Measurements from ENCODE around the gene APBA2. TPM values are rescaled to one million over a fixed set of nuclear protein-coding genes. Genes with fewer than 3 reads are reported as not detected.
A peak's percentile ranks its signal among the peaks of the same experiment; 100 is the strongest.

Gene APBA2
- total RNA-seq, 1 experiment from 2014 or later: not detected

DNA sequence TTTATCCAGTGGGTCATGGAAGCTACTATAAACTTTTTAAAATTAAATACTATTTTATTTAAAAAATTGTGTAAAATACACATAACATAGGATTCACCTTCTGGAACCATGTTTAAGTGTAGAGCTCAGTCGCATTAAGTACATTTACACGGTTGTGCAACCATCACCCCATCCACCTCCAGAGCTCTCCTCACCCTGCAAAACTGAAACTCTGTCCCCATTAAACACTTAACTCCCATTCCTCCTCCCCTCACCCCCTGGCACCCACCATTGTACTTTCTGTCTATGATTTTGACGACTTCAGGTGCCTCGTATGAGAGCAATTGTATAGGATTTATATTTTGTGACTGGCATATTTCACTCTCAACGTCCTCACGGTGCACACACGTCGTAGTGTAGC lies 70.7 kb downstream of the APBA2 start:
- no peak for DNase-seq (ENCODE audit: low spot score)

DNA sequence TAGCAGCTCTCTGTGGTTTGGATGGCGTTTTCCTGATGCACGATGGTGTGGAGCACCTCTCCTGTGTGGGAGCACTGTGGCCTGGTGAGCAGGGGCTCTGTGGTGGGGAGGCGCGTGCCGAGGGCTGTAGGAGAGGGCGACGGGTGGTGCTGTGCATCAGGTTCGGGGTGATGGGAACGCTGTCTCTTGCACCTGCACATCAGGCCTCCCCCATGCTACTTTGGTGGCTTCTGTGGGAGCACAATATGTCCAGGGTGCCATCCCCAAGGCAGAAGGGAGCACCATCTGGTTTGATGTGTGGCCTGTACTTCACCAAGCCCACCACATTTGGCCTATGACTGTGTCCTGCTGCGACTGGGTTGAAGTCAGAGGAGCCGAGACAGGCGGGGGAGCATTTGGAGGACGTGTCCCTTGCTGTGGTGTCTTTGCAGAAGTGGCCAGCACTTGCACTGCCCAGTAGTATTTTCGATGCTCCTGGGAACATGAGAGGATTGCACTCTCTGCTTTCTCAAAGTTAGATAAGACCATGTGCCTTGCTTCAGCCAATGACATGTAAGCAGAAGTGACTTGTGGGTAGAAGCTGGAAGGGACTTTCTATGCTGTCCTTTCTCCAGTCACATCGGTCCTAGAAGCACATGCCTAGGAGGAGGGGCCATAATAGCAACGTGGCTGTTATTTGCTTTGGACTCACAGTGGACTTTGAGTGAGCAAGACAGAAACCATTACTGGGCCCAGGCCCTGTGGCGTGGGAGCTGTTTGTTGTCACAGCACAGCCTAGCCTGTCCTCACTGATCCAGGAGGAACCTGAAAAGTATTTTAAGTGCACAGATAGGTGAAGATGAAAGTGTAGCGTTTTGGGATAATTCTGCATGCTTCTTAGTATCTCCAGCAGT lies 72.1 kb downstream of the APBA2 start:
- no peak for DNase-seq (ENCODE audit: low spot score)

DNA sequence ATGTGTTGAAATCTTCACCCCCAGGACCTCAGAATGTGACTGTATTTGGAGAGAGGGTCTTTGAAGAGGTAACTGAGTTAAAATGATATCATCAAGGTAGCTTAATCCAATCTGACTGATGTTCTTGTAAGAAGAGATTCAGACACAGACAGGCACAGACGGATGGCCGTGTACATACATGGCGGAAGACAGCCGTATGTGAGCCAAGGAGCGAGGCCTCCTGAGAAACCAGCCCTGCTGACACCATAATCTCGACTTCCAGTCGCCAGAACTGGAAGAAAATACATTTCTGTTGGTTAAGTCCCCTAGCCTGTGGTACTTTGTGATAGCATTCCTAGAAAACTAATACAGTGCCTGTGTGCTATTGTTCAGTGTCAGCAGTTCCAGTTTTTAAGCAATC lies 73.6 kb downstream of the APBA2 start:
- no peak for DNase-seq (ENCODE audit: low spot score)

DNA sequence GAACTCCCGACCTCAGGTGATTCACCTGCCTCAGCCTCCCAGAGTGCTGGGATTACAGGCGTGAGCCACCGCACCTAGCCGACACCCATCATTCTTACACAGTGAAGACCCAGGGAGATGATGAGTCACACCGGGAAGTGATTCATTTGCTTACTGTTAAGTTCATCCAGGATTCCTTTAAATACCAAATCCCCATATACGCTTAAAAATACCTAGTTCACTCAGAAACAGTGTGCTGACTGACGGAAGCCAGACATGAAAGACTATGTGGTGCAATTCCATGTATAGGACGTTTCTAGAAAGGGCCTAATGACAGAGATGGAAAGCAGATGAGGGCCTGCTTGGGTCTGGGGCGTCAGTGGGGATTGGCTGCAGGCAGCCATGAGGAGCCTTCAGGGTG lies 75.2 kb downstream of the APBA2 start:
- peak; percentile 9 for DNase-seq (ENCODE audit: low spot score)

DNA sequence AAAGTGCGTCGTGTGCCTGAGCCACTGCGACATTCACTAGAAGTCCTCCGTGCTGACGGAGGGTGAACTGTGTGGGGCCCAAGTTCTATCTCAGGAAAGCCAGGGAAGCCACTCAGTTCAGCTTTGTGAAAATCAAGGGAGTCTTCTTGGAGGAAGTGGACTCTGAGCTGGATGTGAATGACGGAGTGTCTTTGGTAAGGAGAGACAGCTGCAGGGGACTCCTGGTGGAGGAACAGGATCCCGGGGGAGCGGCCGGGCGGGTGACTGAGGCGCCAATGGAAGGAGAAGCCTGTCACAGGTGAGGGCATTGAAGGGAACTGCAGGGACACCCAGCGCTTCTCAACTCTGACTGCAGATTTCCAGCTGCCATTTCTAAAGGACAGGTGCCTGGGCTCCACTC lies 75.6 kb downstream of the APBA2 start:
- no peak for DNase-seq (ENCODE audit: low spot score)

GRCh38 chr15:28962851-28963710 lies 77.3 kb downstream of the APBA2 start:
- no peak for DNase-seq (ENCODE audit: low spot score)

GRCh38 chr15:28963711-28964081 lies 77.9 kb downstream of the APBA2 start:
- DNase-seq (ENCODE audit: low spot score): no peak

GRCh38 chr15:28964098-28964497 lies 78.3 kb downstream of the APBA2 start:
- no peak for DNase-seq (ENCODE audit: low spot score)

DNA sequence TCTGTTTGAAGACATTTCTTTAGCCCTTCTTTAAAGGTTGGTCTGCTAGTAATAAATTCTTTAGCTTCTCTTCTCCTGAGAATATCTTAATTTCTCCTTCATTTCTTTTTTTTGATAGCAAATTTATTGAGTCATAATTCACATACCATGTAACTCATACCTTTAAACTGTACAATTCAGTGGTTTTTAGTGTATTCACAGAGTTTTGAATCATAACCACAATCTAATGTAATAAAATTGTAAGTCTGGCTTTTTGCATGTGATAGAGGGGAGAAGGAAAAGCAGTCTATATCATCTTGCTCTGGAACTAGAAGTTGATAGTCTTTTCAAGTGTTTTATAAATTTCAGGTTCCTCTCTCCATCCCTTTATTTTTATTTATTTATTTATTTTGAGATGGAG lies 81.3 kb downstream of the APBA2 start:
- no peak for DNase-seq (ENCODE audit: low spot score)

DNA sequence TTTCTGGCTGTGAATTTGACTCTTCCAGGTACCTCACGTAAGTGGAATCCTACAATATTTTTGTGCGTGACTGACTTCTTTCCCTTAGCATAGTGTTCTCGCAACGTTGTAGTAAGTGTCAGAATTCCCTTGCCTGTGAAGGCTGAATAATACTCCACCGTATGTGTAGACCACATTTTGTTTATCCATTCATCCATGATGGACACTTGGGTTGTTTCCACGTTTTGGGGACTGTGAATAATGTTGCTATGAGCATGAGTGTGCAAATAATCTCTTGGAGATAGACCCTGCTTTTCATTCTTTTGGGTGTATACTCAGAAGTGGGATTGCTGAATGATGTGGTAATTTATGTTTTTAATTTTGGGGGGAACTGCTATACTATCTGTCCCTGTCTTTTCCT lies 82.2 kb downstream of the APBA2 start:
- no peak for DNase-seq (ENCODE audit: low spot score)

DNA sequence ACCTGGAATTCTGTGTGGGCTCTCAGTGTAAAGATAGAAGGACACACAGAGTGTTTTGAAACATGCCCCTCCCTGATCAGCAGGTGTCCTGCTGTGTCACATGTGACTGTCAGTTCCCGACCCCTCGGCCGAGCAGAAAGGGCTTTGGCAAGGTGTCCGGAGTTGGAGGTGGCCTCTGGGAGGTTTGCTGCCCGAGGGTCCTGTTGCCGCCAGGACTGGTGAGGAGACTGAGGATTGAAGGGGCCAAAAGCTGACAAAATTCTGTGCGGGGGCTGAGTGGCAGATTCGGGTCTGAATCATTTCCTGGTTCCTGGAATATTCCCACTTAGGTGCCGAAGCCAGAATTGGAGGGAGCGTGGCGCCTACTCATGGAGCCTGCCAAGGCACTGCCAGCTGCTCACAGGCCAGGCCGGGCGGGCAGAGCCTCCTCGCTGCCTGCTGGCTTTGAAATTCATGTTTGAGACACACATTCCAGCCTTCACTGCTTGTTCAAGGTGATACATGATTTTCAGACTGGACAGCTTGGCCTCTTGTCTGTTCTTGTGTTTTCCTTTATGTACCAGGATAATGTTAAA lies 83.8 kb downstream of the APBA2 start:
- DNase-seq (ENCODE audit: low spot score): no peak

DNA sequence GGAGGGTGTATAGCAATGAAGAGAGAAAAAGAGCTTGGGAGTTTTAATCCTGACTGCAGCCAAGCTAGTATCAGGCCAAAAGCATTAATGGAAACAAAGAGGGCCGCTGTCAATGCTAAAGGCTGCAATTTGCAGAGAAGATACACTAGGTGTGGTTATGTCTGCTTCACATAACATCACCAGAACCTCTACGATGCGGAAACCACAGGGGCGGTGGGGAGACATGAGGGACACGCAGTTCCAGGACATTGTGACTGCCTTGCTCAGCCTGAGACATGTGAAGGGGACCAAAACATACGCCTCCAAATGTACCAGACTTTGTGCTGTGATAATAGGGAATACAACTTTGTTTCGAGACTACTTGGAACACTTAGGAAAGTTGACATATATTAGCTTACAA lies 88.4 kb downstream of the APBA2 start:
- no peak for DNase-seq (ENCODE audit: low spot score)

GRCh38 chr15:28975766-28976179 lies 90.0 kb downstream of the APBA2 start:
- peak; percentile 69 for DNase-seq (ENCODE audit: low spot score)

DNA sequence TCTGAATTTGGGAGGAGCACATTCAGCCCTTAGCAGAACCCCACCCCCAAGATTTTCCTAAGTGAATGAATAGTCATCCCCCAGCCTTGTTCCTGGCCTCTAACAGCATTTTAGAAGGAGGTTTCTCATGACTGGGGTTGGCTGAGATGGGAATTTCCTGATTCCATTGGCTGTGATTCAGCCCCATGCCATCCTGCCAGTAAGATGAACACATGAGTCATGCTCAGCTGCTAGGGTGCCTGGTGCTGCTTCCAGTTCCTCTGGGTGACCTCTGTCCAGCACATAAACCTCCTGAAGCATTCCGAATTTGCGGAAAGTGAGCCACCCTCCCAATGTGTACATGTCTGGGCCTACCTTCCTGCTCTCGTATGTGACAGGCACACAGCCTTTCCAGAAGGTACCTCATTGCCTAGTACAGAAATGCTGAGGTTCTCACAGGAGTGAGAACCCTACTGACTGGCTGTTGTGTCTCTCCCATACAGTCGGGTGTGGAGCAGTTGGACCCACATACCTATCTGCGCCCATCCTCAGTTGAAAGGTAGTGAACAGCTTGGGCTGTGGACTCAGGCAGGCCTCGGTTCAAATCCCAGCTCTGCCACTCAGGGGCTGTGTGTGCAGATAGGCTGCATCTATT lies 91.7 kb downstream of the APBA2 start:
- DNase-seq (ENCODE audit: low spot score): peak; percentile 33

GRCh38 chr15:28978011-28978378 lies 92.2 kb downstream of the APBA2 start:
- no peak for DNase-seq (ENCODE audit: low spot score)

GRCh38 chr15:28978661-28979060 lies 92.9 kb downstream of the APBA2 start:
- DNase-seq (ENCODE audit: low spot score): no peak

- no peak for DNase-seq (ENCODE audit: low spot score)
These were observed 93.6 kb downstream of the APBA2 start for GRCh38 chr15:28979208-28979841.

DNA sequence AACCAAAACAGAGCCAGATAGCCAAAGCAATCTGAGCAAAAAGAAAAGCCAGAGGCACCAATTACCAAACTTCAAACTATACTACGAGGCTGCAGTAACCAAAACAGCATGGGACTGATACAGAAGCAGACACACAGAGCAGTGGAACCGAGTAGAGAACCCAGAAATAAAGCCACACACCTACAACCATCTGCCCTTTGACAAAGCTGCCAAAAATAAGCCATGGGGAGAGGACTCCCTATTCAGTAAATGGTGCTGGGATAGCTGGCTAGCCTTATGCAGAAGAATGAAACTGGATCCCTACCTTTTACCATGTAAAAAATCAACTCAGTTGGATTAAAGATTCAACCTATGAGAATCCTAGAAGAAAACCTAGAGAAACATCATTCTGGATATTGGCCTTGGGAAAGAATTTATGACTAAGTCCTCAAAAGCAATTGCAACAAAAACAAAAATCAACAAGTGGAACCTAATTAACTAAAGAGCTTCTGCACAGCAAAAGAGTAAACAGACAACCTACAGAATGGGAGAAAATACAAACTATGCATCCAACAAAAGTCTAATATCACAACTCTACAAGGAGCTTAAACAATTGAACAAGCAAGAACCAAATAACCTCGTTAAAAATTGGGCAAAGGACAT lies 95.1 kb downstream of the APBA2 start:
- no peak for DNase-seq (ENCODE audit: low spot score)

DNA sequence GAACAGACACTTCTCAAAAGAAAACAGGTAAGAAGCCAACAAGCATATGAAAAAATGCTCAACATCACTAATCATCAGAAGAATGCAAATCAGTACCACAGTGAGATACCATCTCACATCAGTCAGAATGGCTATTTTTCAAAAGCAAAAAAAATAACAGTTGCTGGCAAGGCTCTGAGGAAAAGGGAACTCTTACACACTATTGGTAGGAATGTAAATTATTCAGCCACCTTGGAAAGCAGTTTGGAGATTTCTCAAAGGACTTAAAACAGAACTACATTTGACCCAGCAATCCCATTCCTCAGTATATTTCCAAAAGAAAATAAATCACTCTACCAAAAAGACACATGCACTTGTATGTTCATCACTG lies 95.6 kb downstream of the APBA2 start:
- no peak for DNase-seq (ENCODE audit: low spot score)

GRCh38 chr15:28981921-28982320 lies 96.1 kb downstream of the APBA2 start:
- DNase-seq (ENCODE audit: low spot score): no peak

DNA sequence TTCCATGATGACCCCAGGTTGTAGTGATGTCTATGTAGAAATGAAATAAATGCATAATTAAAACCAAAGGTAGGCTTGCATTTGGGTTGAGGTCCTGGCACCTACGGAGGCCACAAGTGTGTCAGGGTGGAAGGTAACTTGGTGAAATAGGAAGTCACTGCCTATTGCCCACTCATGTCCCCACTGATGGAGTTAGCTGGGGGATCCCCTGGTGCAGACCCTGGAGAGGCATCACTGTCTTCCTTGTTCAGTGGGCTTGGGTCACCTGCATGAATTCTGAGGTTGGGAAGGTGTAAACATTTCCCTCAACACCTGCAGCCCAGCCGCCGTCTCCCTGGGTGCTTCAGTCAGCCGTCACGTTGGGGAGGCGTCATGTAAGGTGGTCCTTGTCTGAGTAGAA lies 97.1 kb downstream of the APBA2 start:
- DNase-seq (ENCODE audit: low spot score): no peak
